Gastroesophageal sphincter (tissue), 3 donors: ENCODE results near the gene NTN3.

ENCODE experiments used
- CTCF ChIP-seq, 4 experiments: fragments of 200-600 bp in 2 of 4; fragments of 450-650 bp in 2 of 4; sonication (generic) in 1 of 4; IDR thresholded peaks; one replicate each; pipeline ENCODE4 v1.5.1; 2017 to 2019; ENCODE audit warnings: antibody characterized with exemption in 4 of 4, mild to moderate bottlenecking in 2 of 4, moderate library complexity in 2 of 4
- EP300 ChIP-seq: sonication (generic); formaldehyde crosslinking; IDR thresholded peaks from one replicate; pipeline ENCODE4 v1.6.1; 2017; ENCODE audit warnings: antibody characterized with exemption, mild to moderate bottlenecking
- POLR2A ChIP-seq, 2 donors: fragments of 450-650 bp; IDR thresholded peaks; one replicate each; pipeline ENCODE4 v1.6.1; 2017; ENCODE audit warnings: antibody characterized with exemption in 2 of 2, mild to moderate bottlenecking in 2 of 2, moderate library complexity in 1 of 2
- POLR2AphosphoS5 ChIP-seq: sonication (generic); formaldehyde crosslinking; IDR thresholded peaks from one replicate; pipeline ENCODE4 v1.6.1; 2017; ENCODE audit warnings: antibody characterized with exemption

- TF ChIP-seq CTCF (IDR thresholded peaks at IDR 0.05), result no peak
- no peak for TF ChIP-seq POLR2A (IDR thresholded peaks at IDR 0.05)
- no peak for TF ChIP-seq EP300
- no peak for TF ChIP-seq POLR2AphosphoS5
Observed at GRCh38 chr16:2457267-2457666, 13.8 kb upstream of the NTN3 start.
